Mammary epithelial cell (primary cell): ENCODE measurements around the gene MAN1B1.

Source experiments
- CTCF ChIP-seq, 2 donors: IDR thresholded peaks in 1 of 2; conservative IDR thresholded peaks in 1 of 2; 2 replicates each; pipeline ENCODE4 v1.5.1; 2011 to 2012; ENCODE audit warnings: inconsistent platforms in 2 of 2, low read length in 2 of 2, mild to moderate bottlenecking in 2 of 2, control low read depth in 1 of 2, low read depth in 1 of 2; ENCODE audit not compliant: insufficient read depth in 1 of 2; ENCODE audit errors: extremely low read depth in 1 of 2
- EZH2 ChIP-seq: IDR thresholded peaks from 2 replicates; pipeline ENCODE4 v1.6.1; 2012; ENCODE audit warnings: low read length, inconsistent platforms, borderline replicate concordance

GRCh38 chr9:137070201-137070905 lies 16.4 kb upstream of the MAN1B1 start, which contains the start of gene SAPCD2:
- TF ChIP-seq CTCF (conservative IDR thresholded peaks at IDR 0.05 in 1 of 2, IDR thresholded peaks at IDR 0.05 in 1 of 2; ENCODE audit: extremely low read depth in 1 of 2, insufficient read depth in 1 of 2, low read depth in 1 of 2, low read length in 2 of 2) (no peak), EZH2 (no peak)
